AG09319 (cell line): ENCODE data around the gene CTIF.

Experiments
- DNase-seq: peaks from one replicate; pipeline ENCODE4 v3.0.0-alpha.2; 2010; ENCODE audit warnings: low read depth; ENCODE audit errors: extremely low read depth
- TF ChIP-seq, protein P1 (sequence below): IDR thresholded peaks from 2 replicates; pipeline ENCODE4 v1.5.1; 2011; ENCODE audit warnings: low read depth, mild to moderate bottlenecking, inconsistent platforms, low read length, moderate library complexity

The CTIF gene

DNA sequence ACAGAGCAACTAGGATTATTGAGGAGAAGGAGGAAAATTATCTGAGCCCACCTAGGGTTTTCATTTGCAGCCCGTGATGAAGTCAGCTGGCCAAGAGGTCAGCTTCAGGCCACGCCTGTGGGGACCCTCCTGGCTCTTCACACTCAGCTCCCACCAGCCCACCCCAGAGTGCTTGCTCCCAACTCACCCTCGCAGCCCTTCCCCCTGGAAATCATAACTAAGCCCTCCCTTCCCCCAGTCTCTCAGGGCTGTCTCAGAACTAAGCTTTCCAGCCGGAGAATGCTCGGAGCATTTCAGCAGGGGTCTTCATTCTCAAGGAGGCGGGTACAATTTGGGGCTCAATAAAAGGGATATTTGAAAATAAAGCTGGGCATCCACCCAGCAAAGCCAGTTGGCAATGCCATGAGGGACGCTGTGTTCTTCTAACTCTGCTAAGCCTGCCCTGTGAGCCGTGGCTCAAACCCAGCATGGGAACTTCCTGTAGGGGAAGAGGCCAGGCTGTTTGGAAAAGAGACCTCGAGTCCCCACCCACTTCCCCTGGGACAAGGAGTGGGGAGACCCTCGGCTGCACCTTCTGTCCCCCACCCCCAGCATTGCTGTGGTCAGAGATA lies 194.9 kb downstream of the CTIF start:
- no peak for DNase-seq
- TF ChIP-seq, protein P1, sequence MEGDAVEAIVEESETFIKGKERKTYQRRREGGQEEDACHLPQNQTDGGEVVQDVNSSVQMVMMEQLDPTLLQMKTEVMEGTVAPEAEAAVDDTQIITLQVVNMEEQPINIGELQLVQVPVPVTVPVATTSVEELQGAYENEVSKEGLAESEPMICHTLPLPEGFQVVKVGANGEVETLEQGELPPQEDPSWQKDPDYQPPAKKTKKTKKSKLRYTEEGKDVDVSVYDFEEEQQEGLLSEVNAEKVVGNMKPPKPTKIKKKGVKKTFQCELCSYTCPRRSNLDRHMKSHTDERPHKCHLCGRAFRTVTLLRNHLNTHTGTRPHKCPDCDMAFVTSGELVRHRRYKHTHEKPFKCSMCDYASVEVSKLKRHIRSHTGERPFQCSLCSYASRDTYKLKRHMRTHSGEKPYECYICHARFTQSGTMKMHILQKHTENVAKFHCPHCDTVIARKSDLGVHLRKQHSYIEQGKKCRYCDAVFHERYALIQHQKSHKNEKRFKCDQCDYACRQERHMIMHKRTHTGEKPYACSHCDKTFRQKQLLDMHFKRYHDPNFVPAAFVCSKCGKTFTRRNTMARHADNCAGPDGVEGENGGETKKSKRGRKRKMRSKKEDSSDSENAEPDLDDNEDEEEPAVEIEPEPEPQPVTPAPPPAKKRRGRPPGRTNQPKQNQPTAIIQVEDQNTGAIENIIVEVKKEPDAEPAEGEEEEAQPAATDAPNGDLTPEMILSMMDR = no peak

DNA sequence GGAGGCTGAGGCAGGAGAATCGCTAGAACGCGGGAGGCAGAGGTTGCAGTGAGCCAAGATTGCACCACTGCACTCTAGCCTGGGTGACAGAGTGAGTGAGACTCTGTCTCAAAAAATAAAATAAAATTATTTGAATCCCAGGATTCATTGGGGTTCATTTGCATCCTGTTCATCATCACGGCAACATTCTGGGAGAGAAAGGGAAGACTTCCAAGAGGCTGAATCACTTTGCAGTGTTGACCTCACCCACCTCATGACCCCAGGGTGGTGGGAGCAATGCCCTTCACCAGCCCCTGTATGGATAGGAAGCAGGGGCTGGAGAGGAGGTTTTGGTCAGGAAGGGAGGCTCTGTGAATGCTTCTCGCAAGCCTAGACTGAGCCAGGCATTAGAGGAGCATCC lies 195.6 kb downstream of the CTIF start:
- no peak for DNase-seq
- TF ChIP-seq, protein P1 = no peak

DNA sequence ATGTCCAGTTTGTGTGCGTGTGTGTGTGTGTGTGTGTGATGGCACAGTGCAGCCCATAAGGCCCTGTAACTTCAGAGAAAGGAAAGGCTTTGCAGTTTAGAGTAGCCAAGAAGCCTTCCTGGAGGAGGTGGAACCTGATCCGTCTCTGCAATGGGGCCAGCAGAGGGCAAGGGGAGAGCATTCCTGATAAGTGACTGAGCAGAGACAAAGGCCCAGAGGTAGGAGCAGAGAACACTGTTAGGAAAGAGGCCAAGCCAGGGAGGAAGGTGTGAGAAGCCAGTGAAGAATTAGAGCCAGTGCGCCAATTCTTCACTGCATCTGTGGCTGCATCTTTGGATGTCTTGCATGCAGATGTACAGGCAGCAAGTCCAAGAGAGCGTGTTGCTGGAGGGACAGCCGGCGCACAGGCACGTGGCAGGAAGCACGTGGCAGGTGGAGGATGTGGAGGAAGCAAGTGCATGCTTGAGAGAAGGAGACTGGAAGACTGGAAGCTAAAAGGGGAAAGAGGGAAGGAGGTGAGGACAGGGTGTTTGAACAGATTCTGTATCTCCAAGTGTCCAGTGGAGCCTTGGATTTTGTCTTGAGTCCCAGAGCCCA lies 196.3 kb downstream of the CTIF start:
- DNase-seq = no peak
- TF ChIP-seq, protein P1 = no peak

DNA sequence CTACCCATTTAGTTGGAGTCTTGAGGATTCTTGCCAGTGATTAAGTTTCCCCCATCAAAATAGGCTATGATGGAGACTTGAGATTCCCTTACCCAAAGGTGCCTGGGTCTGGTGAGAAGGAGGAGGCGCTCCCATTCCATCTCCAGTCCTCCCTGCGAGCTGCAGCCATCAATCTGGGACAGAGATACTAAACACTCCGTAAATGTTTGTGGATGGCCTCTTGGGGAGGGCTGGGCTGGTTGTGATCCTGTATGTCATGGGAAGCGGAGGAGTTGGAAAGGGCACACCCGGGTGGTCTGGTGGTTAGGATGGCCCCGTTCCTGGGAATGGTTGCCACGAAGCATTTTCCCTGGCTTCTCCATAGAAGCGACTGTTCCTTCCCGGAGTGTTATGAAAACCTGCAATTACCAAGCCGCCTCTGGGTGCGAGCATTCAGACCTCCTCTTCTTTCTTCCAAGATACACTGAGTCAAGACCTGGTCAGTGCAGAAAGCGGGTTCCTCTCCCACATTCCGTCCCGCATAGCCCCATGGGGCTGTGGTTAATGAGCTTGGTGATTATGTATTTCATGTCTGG lies 196.9 kb downstream of the CTIF start:
- TF ChIP-seq, protein P1 = no peak
- no peak for DNase-seq

DNA sequence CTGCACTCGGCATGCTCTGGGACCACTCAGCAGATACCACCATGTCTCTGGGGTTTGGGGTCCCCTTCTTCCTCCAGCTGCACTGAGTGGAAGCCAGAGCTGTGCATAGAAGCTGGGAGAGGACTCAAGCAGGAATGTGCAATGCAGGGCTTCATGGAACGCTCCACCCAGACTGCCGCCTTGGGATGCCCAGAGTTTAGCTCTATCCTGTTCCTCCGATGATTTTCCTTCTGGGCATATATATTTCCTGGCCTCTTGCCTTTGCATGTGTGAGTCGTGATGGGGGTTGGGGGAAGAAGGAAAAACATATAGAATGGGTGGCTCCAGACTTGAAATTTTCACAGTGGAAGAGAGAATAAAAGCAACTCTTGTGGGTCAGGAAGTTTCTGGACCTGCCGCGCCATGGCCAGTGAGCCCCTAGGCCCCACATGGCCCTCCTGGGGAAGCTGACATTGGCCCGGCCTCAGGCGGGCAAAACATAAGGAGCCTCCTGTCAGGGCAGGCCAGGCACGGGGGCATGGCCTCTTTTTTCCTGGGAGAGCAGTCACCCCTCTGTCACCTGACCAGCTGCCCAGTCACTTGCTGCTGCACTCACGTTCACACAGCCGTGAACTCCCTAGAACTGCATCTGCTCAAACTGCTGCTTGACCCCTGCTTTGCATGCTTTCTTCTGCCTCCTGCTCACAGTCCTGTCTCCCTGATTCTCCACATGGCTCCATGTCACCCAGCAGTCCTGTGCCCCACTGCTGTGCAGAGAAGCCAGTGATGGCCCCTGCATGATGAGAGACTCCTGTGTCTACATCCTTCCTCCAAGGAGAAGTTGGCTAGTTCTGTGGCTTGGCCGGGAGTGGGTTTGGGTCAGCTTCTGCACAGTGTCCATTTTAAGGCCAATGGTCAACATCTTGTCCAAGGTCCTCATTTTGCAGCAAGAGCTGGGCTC lies 197.8 kb downstream of the CTIF start:
- DNase-seq = no peak

DNA sequence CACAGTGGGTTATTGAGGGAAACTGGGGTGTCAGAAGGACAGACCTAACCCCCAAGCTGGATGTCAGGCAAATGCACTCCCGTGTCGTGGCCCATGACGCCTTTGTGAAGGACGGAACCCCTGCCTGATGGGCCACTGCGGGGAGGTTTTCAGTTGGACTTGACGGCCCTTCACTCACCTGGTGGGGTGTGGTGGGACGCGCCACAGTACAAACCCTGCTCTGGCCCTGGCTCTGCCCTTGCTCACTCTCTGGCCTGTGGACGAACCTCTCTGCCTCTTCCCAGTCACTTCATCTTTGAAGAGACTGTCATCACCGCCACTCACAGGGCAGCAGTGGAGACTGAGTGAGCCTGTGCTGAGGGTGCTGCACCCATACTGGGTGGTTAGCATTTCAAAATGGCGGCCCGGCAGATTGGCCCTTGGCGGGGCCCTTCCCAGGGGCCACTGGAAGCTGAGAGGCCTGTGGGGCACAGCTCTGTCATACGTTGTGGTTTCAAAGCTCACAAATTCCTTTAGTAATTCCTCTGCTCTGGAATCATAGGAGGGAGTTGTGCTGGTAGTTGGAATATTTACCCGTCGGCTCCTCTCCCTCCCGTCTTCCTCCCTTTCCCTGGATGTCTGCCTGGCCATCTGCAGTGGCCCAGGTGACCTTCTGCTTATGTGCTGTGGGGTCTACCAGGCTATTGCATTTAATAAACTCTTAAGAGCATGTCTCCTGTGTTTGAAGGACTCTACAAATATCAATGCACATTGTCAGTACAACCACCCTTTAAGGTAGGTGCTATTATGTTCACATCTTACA lies 200.6 kb downstream of the CTIF start:
- DNase-seq = no peak
- TF ChIP-seq, protein P1 = no peak

More for the DNA sequence above, 197.8 kb downstream of the CTIF start:
- TF ChIP-seq, protein P1 = no peak
